Osteocyte (in vitro differentiated cells): ENCODE data around the gene TJP3. TPM values are rescaled to one million over a fixed set of nuclear protein-coding genes. Genes with fewer than 3 reads are reported as not detected.
A peak's percentile ranks its signal among the peaks of the same experiment; 100 is the strongest.

Experiments used
- DNase-seq: peaks from one replicate; pipeline ENCODE4 v3.0.0; 2021; ENCODE audit warnings: mixed read lengths; ENCODE audit not compliant: unreplicated experiment; ENCODE audit errors: extremely low spot score
- H3K27ac Mint-ChIP-seq: one replicate; pipeline ENCODE4 v1.8.0; 2021; ENCODE audit warnings: mild to moderate bottlenecking, mixed read lengths; ENCODE audit not compliant: unreplicated experiment
- H3K27me3 Mint-ChIP-seq: one replicate; pipeline ENCODE4 v1.8.0; 2021; ENCODE audit warnings: mixed read lengths; ENCODE audit not compliant: unreplicated experiment
- H3K36me3 Mint-ChIP-seq: one replicate; pipeline ENCODE4 v1.8.0; 2021; ENCODE audit warnings: mixed read lengths; ENCODE audit not compliant: unreplicated experiment
- H3K4me1 Mint-ChIP-seq: one replicate; pipeline ENCODE4 v1.8.0; 2021; ENCODE audit warnings: mixed read lengths; ENCODE audit not compliant: unreplicated experiment
- H3K4me3 Mint-ChIP-seq: one replicate; pipeline ENCODE4 v1.8.0; 2021; ENCODE audit warnings: mild to moderate bottlenecking, moderate library complexity, mixed read lengths; ENCODE audit not compliant: unreplicated experiment
- H3K9me3 Mint-ChIP-seq: one replicate; pipeline ENCODE4 v1.8.0; 2021; ENCODE audit warnings: mixed read lengths; ENCODE audit not compliant: unreplicated experiment
- CTCF ChIP-seq: fragments of 200-600 bp; sonication (generic); IDR thresholded peaks from 2 replicates; pipeline ENCODE4 v1.5.0; 2021; ENCODE audit warnings: antibody characterized with exemption, mild to moderate bottlenecking, moderate library complexity
- total RNA-seq: library from RNA; stranded (reverse); gene quantifications from 2 replicates; pipeline ENCODE4 v1.2.1, GENCODE V29; 2021

The TJP3 gene
- total RNA-seq, 1 donor from 2014 or later = not detected

GRCh38 chr19:3781603-3782002, 73.4 kb downstream of the TJP3 start:
- no peak for TF ChIP-seq CTCF
- no peak overlapping the region for H3K4me3 Mint-ChIP-seq
- no peak overlapping the region for H3K27ac Mint-ChIP-seq
- H3K9me3 Mint-ChIP-seq = peaks cover 10% of the 10 kb centered on the region
- H3K4me1 Mint-ChIP-seq = peaks cover 6% of the 10 kb centered on the region
- H3K27me3 Mint-ChIP-seq = peaks cover 15% of the 10 kb centered on the region
- H3K36me3 Mint-ChIP-seq = no peaks in the 10 kb centered on the region
- no peak for DNase-seq

GRCh38 chr19:3782330-3782729, 74.1 kb downstream of the TJP3 start:
- H3K27ac Mint-ChIP-seq = no peak overlapping the region
- no peak for DNase-seq
- no peaks in the 10 kb centered on the region for H3K36me3 Mint-ChIP-seq
- peaks cover 21% of the 10 kb centered on the region for H3K27me3 Mint-ChIP-seq
- H3K9me3 Mint-ChIP-seq = peaks cover 10% of the 10 kb centered on the region
- peaks cover 6% of the 10 kb centered on the region for H3K4me1 Mint-ChIP-seq
- no peak overlapping the region for H3K4me3 Mint-ChIP-seq
- no peak for TF ChIP-seq CTCF

GRCh38 chr19:3782903-3783302, 74.7 kb downstream of the TJP3 start:
- no peaks in the 10 kb centered on the region for H3K36me3 Mint-ChIP-seq
- peaks cover 21% of the 10 kb centered on the region for H3K27me3 Mint-ChIP-seq
- no peak overlapping the region for H3K4me3 Mint-ChIP-seq
- peaks cover 10% of the 10 kb centered on the region for H3K9me3 Mint-ChIP-seq
- peaks cover 6% of the 10 kb centered on the region for H3K4me1 Mint-ChIP-seq
- no peak for TF ChIP-seq CTCF
- no peak overlapping the region for H3K27ac Mint-ChIP-seq
- no peak for DNase-seq

GRCh38 chr19:3783660-3784584, 75.7 kb downstream of the TJP3 start:
- no peak for DNase-seq
- H3K27me3 Mint-ChIP-seq = peaks cover 22% of the 10 kb centered on the region
- H3K4me1 Mint-ChIP-seq = peaks cover 6% of the 10 kb centered on the region
- H3K36me3 Mint-ChIP-seq = no peaks in the 10 kb centered on the region
- peaks cover 10% of the 10 kb centered on the region for H3K9me3 Mint-ChIP-seq
- H3K27ac Mint-ChIP-seq = no peak overlapping the region
- H3K4me3 Mint-ChIP-seq = no peak overlapping the region
- peak; percentile 19 for TF ChIP-seq CTCF

GRCh38 chr19:3784607-3785450, 76.6 kb downstream of the TJP3 start:
- Mint-ChIP-seq H3K4me3 (peak overlapping the region; percentile 18), H3K9me3 (peaks cover 10% of the 10 kb centered on the region), H3K27me3 (peaks cover 27% of the 10 kb centered on the region), H3K27ac (no peak overlapping the region), H3K36me3 (no peaks in the 10 kb centered on the region), H3K4me1 (peaks cover 6% of the 10 kb centered on the region)
- TF ChIP-seq CTCF = no peak
- DNase-seq = no peak
